Measurements from ENCODE around the gene CGGBP1. TPM values are rescaled to one million over a fixed set of nuclear protein-coding genes. Genes with fewer than 3 reads are reported as not detected.
A peak's percentile ranks its signal among the peaks of the same experiment; 100 is the strongest.

The CGGBP1 gene
- total and polyA plus RNA-seq, 2 donors (not counting 3 experiments of a cell fraction or from before 2014, with no cell fraction given), result 33.1 to 69.7 TPM

GRCh38 chr3:88057630-88058305, 1.0 kb downstream of the CGGBP1 start:
- TF ChIP-seq CTCF (IDR thresholded peaks at IDR 0.05; ENCODE audit: extremely low read depth in 1 of 2, insufficient read depth in 1 of 2, low read depth in 1 of 2, low read length in 2 of 2), result no peak
- TF ChIP-seq GATA2 (IDR thresholded peaks at IDR 0.05; ENCODE audit: insufficient read depth, insufficient read length, low read depth, low read length), result no peak
- TF ChIP-seq JUN (IDR thresholded peaks at IDR 0.05; ENCODE audit: borderline replicate concordance, insufficient read depth, insufficient read length, low read depth), result no peak
- TF ChIP-seq FOS (IDR thresholded peaks at IDR 0.05; ENCODE audit: borderline replicate concordance, insufficient read depth, low read length), result no peak
- no peak for TF ChIP-seq POLR2AphosphoS5 (IDR thresholded peaks at IDR 0.05; ENCODE audit: insufficient read depth, low read depth, low read length)
- TF ChIP-seq POLR2A (IDR thresholded peaks at IDR 0.05; ENCODE audit: low read depth, low read length), result no peak
- TF ChIP-seq MYC (IDR thresholded peaks at IDR 0.05; ENCODE audit: low read depth, low read length), result no peak
- DNase-seq (ENCODE audit: low read depth, low spot score) (peak; percentile 56), FAIRE-seq (peak; percentile 49)
- no peaks in the 10 kb centered on the region for H3K27me3 ChIP-seq (ENCODE audit: control insufficient read depth in 2 of 2, insufficient read depth in 2 of 2, low read length in 2 of 2)
- peak overlapping the region; percentile 95 for H3K4me2 ChIP-seq (ENCODE audit: insufficient read depth, low read length)
- H3K9me1 ChIP-seq (replicated peaks; ENCODE audit: control insufficient read depth, extremely low read depth, insufficient read depth, low read length), result no peaks in the 10 kb centered on the region
- peak overlapping the region; percentile 55 to 98 (median 97) for H3K4me3 ChIP-seq (replicated peaks in 1 of 3; ENCODE audit: insufficient read depth in 1 of 3, low read depth in 1 of 3, low read length in 3 of 3)
- CTCF ChIA-PET, result interaction anchor here (1.0 to 5.4 kb wide), 3 partner anchors 52 to 55 kb away, joined by 4 to 30 read pairs (median 9); no protein-coding TSS in a partner anchor
- intact Hi-C loops (cut with micrococcal nuclease), result loop anchor here (1.0 kb wide), 2 partner anchors 13 to 26 kb away; no protein-coding TSS in a partner anchor
- peaks cover 29% of the 10 kb centered on the region for H3K4me1 ChIP-seq (ENCODE audit: control insufficient read depth, extremely low read depth, insufficient read depth, low read length)
- peaks cover 59% of the 10 kb centered on the region for H3K79me2 ChIP-seq (ENCODE audit: control insufficient read depth, insufficient read depth, low read length)
- dilution Hi-C loops (cut with MboI; ENCODE audit: extremely low pct_ligation_motif_present, low sequenced_read_pairs), result no loop called here
- POLR2A ChIA-PET, result interaction anchor here (0.8 to 1.9 kb wide), 4 partner anchors 9 to 92 kb away, joined by 3 to 10 read pairs (median 8); partner anchors contain the start of gene C3orf38
- H4K20me1 ChIP-seq (replicated peaks; ENCODE audit: control insufficient read depth, extremely low read depth, insufficient read depth, low read length), result peaks cover 10% of the 10 kb centered on the region
- peak overlapping the region; percentile 31 for H2AFZ ChIP-seq (ENCODE audit: low read depth, low read length)
- peak overlapping the region; percentile 94 for H3K9ac ChIP-seq (replicated peaks; ENCODE audit: extremely low read depth, insufficient read depth, low read length)
- peaks cover 4 to 8% of the 10 kb centered on the region in 2 experiments for H3K36me3 ChIP-seq (ENCODE audit: control insufficient read depth in 2 of 2, extremely low read depth in 1 of 2, insufficient read depth in 2 of 2, low read length in 2 of 2)
- BruUV-seq (replicated peaks), result TSS peak; percentile 47
- H3K9me3 ChIP-seq (replicated peaks; ENCODE audit: control insufficient read depth, insufficient read depth, low read length), result no peaks in the 10 kb centered on the region
- H3K27ac ChIP-seq (ENCODE audit: insufficient read depth, low read depth, low read length), result peak overlapping the region; percentile 94

Data from endothelial cell of umbilical vein (primary cell).